ENCODE measurements around the gene LIN7A.
"Not testable (repeated sequence)": the region's sequence is repeated elsewhere in the genome, so short reads cannot be mapped to it uniquely, and the experiment has no call there.

The LIN7A gene

GRCh38 chr12:80791863-80792262, 145.9 kb downstream of the LIN7A start:
- no peak for DNase-seq (ENCODE audit: low read depth, low spot score)
- H3K27ac ChIP-seq (ENCODE audit: low read length) = no peak overlapping the region
- H3K4me1 ChIP-seq (ENCODE audit: control insufficient read depth, insufficient read depth, low read length) = 0 out of 2 replicates have a peak, but pooled peaks cover 1% of the 10 kb centered on the region
- no peaks in the 10 kb centered on the region for H3K27me3 ChIP-seq (ENCODE audit: control insufficient read depth, insufficient read depth, low read length)
- H3K36me3 ChIP-seq (ENCODE audit: control insufficient read depth, insufficient read depth, low read length) = no peaks in the 10 kb centered on the region
- no peaks in the 10 kb centered on the region for H3K9me3 ChIP-seq (ENCODE audit: control insufficient read depth, insufficient read depth, low read length)
- H3K4me3 ChIP-seq (ENCODE audit: low read length) = no peak overlapping the region

GRCh38 chr12:80788407-80788806, 149.3 kb downstream of the LIN7A start:
- H3K27me3 ChIP-seq (ENCODE audit: control insufficient read depth, insufficient read depth, low read length); H3K36me3 ChIP-seq (ENCODE audit: control insufficient read depth, insufficient read depth, low read length); H3K4me3 ChIP-seq (ENCODE audit: low read length); DNase-seq (ENCODE audit: low read depth, low spot score); H3K4me1 ChIP-seq (ENCODE audit: control insufficient read depth, insufficient read depth, low read length); H3K9me3 ChIP-seq (ENCODE audit: control insufficient read depth, insufficient read depth, low read length); H3K27ac ChIP-seq (ENCODE audit: low read length): not testable (repeated sequence)
- WGBS (ENCODE audit: insufficient coverage, insufficient read length) = 100% methylated on average over 2 of the region's 10 CpGs

DNA sequence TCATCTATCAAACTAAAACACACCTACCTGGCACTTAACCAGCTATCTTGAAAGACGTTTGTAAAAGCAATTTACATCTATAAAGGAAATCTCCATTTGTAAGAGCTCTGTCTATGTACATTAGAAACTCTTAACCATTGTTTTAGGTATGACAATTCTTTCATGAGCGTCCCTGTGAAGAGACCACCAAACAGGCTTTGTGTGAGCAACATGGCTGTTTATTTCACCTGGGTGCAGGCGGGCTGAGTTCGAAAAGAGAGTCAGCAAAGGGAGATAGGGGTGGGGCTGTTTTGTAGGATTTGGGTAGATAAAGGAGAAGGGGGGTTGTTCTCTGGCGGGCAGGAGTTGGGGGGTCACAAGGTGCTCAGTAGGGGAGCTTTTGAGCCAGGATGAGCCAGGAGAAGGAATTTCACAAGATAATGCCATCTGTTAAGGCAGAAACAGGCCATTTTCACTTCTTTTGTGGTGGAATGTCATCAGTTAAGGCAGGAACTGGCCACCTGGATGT, 154.7 kb downstream of the LIN7A start:
- not testable (repeated sequence) for H3K4me3 ChIP-seq (ENCODE audit: low read length); H3K27me3 ChIP-seq (ENCODE audit: control insufficient read depth, insufficient read depth, low read length); H3K9me3 ChIP-seq (ENCODE audit: control insufficient read depth, insufficient read depth, low read length); H3K4me1 ChIP-seq (ENCODE audit: control insufficient read depth, insufficient read depth, low read length); DNase-seq (ENCODE audit: low read depth, low spot score); H3K27ac ChIP-seq (ENCODE audit: low read length); H3K36me3 ChIP-seq (ENCODE audit: control insufficient read depth, insufficient read depth, low read length)
- no CpG with 5 or more reads among the region's 5 CpGs for WGBS (ENCODE audit: insufficient coverage, insufficient read length)

DNA sequence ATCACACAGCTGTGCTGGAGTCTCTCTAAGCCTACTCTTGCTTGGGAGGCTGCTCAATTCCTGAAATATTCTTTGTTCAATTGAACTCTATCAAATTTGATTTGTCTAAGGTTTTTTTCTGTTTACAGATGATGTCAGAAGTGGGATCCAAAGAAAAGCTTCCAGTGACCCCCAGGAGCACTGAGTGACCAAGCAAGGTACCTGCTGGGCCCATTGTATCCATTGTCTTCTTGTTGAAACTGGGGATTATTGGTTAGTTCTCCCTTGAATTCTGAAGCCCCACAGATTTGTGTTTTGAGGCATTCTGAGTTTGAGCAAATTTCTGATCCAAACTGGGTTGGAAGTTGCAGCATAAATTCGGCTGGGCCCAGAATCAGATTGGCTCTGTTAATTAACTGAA, 156.4 kb downstream of the LIN7A start:
- DNase-seq (ENCODE audit: low read depth, low spot score) = no peak
- Histone ChIP-seq H3K36me3 (ENCODE audit: control insufficient read depth, insufficient read depth, low read length) (peaks cover 2% of the 10 kb centered on the region; the same call in 1 of the 2 replicates), H3K27ac (ENCODE audit: low read length) (no peak overlapping the region), H3K4me1 (ENCODE audit: control insufficient read depth, insufficient read depth, low read length) (peaks cover 5% of the 10 kb centered on the region; the same call in 1 of the 2 replicates), H3K27me3 (ENCODE audit: control insufficient read depth, insufficient read depth, low read length) (no peaks in the 10 kb centered on the region), H3K4me3 (ENCODE audit: low read length) (no peak overlapping the region), H3K9me3 (ENCODE audit: control insufficient read depth, insufficient read depth, low read length) (no peaks in the 10 kb centered on the region)
- no CpG with 5 or more reads among the region's 1 CpG for WGBS (ENCODE audit: insufficient coverage, insufficient read length)

DNA sequence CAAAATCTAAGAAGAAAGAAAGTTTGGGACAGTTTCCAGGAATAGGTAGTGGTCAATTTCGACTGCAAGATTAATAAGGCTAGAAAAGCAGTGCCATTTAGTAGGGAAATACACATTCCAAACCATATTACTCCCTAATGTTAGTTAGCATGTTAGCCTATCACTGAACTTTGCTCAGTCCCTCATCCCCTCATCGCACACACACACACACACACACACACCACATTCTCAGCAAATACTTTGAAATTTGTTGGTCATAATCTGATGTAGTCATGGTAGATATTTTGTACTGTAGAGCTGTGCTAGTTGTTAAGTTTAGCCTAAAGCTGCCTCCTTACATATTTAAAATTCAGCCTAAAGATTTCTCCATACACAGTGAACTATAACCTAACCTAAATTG, 157.0 kb downstream of the LIN7A start:
- Histone ChIP-seq H3K4me3 (ENCODE audit: low read length) (no peak overlapping the region), H3K27ac (ENCODE audit: low read length) (no peak overlapping the region), H3K9me3 (ENCODE audit: control insufficient read depth, insufficient read depth, low read length) (no peaks in the 10 kb centered on the region), H3K27me3 (ENCODE audit: control insufficient read depth, insufficient read depth, low read length) (no peaks in the 10 kb centered on the region), H3K4me1 (ENCODE audit: control insufficient read depth, insufficient read depth, low read length) (peaks cover 5% of the 10 kb centered on the region; the same call in 1 of the 2 replicates), H3K36me3 (ENCODE audit: control insufficient read depth, insufficient read depth, low read length) (peaks cover 2% of the 10 kb centered on the region; the same call in 1 of the 2 replicates)
- WGBS (ENCODE audit: insufficient coverage, insufficient read length) = no CpG with 5 or more reads among the region's 2 CpGs
- DNase-seq (ENCODE audit: low read depth, low spot score) = no peak

DNA sequence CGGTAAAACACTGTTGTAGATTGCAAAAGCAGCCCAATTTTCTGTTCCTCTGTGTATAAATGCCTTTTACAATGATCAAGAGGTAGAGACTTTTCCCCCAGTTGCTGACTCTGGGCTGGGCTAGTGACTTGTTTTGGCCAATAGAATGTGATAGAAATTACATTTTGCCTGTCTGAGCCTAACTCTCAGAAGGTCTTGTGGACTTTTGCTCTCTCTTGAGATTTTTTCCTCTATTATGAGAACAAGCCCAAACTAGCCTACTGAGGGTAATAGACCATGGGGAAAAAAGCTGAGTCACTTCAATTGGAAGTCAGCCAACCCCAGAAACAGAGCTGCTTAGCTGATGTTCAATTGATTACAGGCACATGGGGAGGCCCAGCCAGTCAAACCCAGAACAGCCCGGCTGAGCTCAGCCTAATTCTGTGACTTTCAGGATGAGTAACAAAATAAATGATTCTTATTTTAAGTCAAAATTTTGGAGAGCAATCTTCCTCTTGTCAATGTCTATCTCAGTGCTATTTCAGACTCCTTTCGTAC, 159.7 kb downstream of the LIN7A start:
- Histone ChIP-seq H3K27ac (ENCODE audit: low read length) (no peak overlapping the region), H3K36me3 (ENCODE audit: control insufficient read depth, insufficient read depth, low read length) (peaks cover 2% of the 10 kb centered on the region; the same call in 1 of the 2 replicates), H3K4me1 (ENCODE audit: control insufficient read depth, insufficient read depth, low read length) (peaks cover 5% of the 10 kb centered on the region; the same call in 1 of the 2 replicates), H3K4me3 (ENCODE audit: low read length) (no peak overlapping the region), H3K9me3 (ENCODE audit: control insufficient read depth, insufficient read depth, low read length) (no peaks in the 10 kb centered on the region), H3K27me3 (ENCODE audit: control insufficient read depth, insufficient read depth, low read length) (no peaks in the 10 kb centered on the region)
- no CpG with 5 or more reads among the region's 3 CpGs for WGBS (ENCODE audit: insufficient coverage, insufficient read length)
- DNase-seq (ENCODE audit: low read depth, low spot score) = no peak

DNA sequence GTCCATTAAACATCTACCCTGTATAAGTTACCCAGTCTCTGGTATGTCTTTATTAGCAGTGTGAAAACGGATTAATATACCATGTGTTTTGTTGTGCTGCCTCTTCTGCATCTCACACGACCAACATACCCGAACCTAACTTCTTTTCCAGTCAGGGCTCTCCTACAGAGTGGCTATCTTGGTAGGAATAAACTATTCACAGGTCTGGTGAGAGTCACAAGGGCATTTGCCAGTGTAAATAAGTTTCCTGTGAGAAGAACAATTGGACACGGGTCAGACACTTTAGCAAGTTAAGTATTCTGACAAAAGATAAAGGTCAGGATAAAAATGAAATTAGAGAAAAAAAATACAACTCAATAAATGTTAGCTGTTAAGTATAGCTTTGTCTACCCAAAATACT, 160.1 kb downstream of the LIN7A start:
- Histone ChIP-seq H3K27me3 (ENCODE audit: control insufficient read depth, insufficient read depth, low read length) (no peaks in the 10 kb centered on the region), H3K4me1 (ENCODE audit: control insufficient read depth, insufficient read depth, low read length) (peaks cover 5% of the 10 kb centered on the region; the same call in 1 of the 2 replicates), H3K9me3 (ENCODE audit: control insufficient read depth, insufficient read depth, low read length) (no peaks in the 10 kb centered on the region), H3K27ac (ENCODE audit: low read length) (no peak overlapping the region), H3K36me3 (ENCODE audit: control insufficient read depth, insufficient read depth, low read length) (peaks cover 2% of the 10 kb centered on the region; the same call in 1 of the 2 replicates), H3K4me3 (ENCODE audit: low read length) (no peak overlapping the region)
- WGBS (ENCODE audit: insufficient coverage, insufficient read length) = no CpG with 5 or more reads among the region's 4 CpGs
- DNase-seq (ENCODE audit: low read depth, low spot score) = no peak

DNA sequence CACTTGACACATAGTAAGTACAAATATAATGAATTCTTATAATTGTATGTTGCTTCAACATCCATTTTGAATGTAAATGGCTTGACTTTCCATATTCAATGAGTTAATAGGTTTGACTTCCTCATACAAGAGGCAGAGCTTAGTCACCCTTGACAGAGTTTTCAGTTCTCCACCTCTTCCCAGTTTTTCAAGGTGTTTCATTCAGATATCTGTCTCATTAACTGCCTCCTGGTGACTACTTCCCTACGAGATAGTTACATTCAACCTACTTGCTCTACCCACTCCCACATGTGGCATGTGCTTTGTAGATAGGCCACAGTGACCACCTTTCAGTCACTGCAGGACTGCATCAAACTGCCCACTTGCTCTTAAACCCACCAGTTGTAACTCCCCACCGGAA, 161.0 kb downstream of the LIN7A start:
- Histone ChIP-seq H3K9me3 (ENCODE audit: control insufficient read depth, insufficient read depth, low read length) (no peaks in the 10 kb centered on the region), H3K36me3 (ENCODE audit: control insufficient read depth, insufficient read depth, low read length) (peaks cover 2% of the 10 kb centered on the region; the same call in 1 of the 2 replicates), H3K4me3 (ENCODE audit: low read length) (no peak overlapping the region), H3K27ac (ENCODE audit: low read length) (no peak overlapping the region), H3K4me1 (ENCODE audit: control insufficient read depth, insufficient read depth, low read length) (peaks cover 5% of the 10 kb centered on the region; the same call in 1 of the 2 replicates), H3K27me3 (ENCODE audit: control insufficient read depth, insufficient read depth, low read length) (no peaks in the 10 kb centered on the region)
- no peak for DNase-seq (ENCODE audit: low read depth, low spot score)
- WGBS (ENCODE audit: insufficient coverage, insufficient read length) = no CpG with 5 or more reads among the region's 2 CpGs

DNA sequence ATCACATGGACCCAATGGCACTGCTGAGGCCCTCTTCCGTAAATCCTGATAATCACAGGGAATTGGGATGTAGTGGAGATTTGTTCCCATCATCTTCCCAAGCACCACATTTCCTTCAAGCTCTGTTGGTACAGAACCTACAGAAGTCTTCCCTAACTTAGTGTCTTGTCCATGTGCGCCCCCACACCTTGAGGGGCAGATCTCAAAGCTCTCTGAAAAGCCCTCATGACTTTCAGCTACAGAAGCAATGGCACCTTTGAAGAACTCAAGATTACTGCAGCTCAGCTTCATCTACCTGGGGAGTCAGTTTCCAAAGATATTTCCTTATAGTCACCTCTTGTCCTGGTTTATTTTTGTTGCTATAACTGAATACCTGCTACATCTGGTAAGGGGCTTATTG, 166.8 kb downstream of the LIN7A start:
- Histone ChIP-seq H3K27ac (ENCODE audit: low read length) (no peak overlapping the region), H3K36me3 (ENCODE audit: control insufficient read depth, insufficient read depth, low read length) (no peaks in the 10 kb centered on the region), H3K27me3 (ENCODE audit: control insufficient read depth, insufficient read depth, low read length) (no peaks in the 10 kb centered on the region), H3K9me3 (ENCODE audit: control insufficient read depth, insufficient read depth, low read length) (no peaks in the 10 kb centered on the region), H3K4me1 (ENCODE audit: control insufficient read depth, insufficient read depth, low read length) (0 out of 2 replicates have a peak, but pooled peaks cover 1% of the 10 kb centered on the region), H3K4me3 (ENCODE audit: low read length) (no peak overlapping the region)
- no peak for DNase-seq (ENCODE audit: low read depth, low spot score)
- WGBS (ENCODE audit: insufficient coverage, insufficient read length) = no CpG with 5 or more reads among the region's 2 CpGs

DNA sequence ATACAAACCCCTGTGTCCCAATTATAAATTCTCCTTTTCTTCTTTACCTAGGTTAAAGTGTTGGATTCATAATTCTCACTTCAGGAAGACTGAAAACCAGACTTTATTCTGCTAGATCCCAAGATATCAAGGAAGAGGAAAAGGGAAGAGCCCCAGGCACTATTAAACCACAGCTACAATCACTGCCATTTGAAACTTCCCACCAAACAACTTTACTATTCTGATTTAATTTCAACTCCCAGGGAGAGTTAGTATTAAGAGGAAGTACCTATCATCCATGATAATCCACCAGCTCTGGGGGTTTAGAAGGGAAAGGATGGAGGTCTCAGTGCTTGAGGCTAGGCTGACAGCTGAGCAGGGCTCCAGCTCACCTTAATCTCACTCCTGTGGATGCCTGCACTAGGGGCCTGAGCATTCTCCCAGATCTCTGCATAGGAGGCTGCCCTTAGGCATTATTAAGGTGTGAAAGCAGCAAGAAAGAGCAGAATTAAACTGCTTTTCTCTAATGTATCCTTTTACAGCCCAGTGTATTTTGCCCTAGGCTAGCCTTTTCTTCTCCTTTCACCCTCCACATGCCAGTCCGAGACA, 168.1 kb downstream of the LIN7A start:
- no CpG with 5 or more reads among the region's 1 CpG for WGBS (ENCODE audit: insufficient coverage, insufficient read length)
- H3K4me3 ChIP-seq (ENCODE audit: low read length) = no peak overlapping the region
- H3K27ac ChIP-seq (ENCODE audit: low read length) = no peak overlapping the region
- peaks cover 3% of the 10 kb centered on the region; the same call in 1 of the 2 replicates for H3K4me1 ChIP-seq (ENCODE audit: control insufficient read depth, insufficient read depth, low read length)
- DNase-seq (ENCODE audit: low read depth, low spot score) = no peak
- no peaks in the 10 kb centered on the region for H3K36me3 ChIP-seq (ENCODE audit: control insufficient read depth, insufficient read depth, low read length)
- H3K27me3 ChIP-seq (ENCODE audit: control insufficient read depth, insufficient read depth, low read length) = no peaks in the 10 kb centered on the region
- H3K9me3 ChIP-seq (ENCODE audit: control insufficient read depth, insufficient read depth, low read length) = no peaks in the 10 kb centered on the region

- Histone ChIP-seq H3K36me3 (ENCODE audit: control insufficient read depth, insufficient read depth, low read length) (no peaks in the 10 kb centered on the region), H3K4me3 (ENCODE audit: low read length) (no peak overlapping the region), H3K4me1 (ENCODE audit: control insufficient read depth, insufficient read depth, low read length) (peaks cover 3% of the 10 kb centered on the region; the same call in 1 of the 2 replicates), H3K9me3 (ENCODE audit: control insufficient read depth, insufficient read depth, low read length) (no peaks in the 10 kb centered on the region), H3K27ac (ENCODE audit: low read length) (no peak overlapping the region), H3K27me3 (ENCODE audit: control insufficient read depth, insufficient read depth, low read length) (no peaks in the 10 kb centered on the region)
- DNase-seq (ENCODE audit: low read depth, low spot score) = no peak
- WGBS (ENCODE audit: insufficient coverage, insufficient read length) = no CpG with 5 or more reads among the region's 2 CpGs
Observed at GRCh38 chr12:80766897-80767296, 170.8 kb downstream of the LIN7A start.
